Adipocyte (in vitro differentiated cells): Measurements from ENCODE around the gene ZNF33A.
A peak's percentile ranks its signal among the peaks of the same experiment; 100 is the strongest.

Source experiments
- DNase-seq: peaks from one replicate; pipeline ENCODE4 v3.0.0-alpha.2; 2015; ENCODE audit warnings: low read depth
- H3K27me3 ChIP-seq: replicated peaks from 2 replicates; pipeline ENCODE4 v1.7.0; 2013; ENCODE audit warnings: mild to moderate bottlenecking, low read length, moderate library complexity; ENCODE audit not compliant: control insufficient read depth, insufficient read depth
- H3K36me3 ChIP-seq: 2 replicates; pipeline ENCODE4 v1.7.0; 2013; ENCODE audit warnings: low read length, mild to moderate bottlenecking, moderate library complexity; ENCODE audit not compliant: control insufficient read depth, insufficient read depth, severe bottlenecking
- H3K4me1 ChIP-seq: 2 replicates; pipeline ENCODE4 v1.7.0; 2013; ENCODE audit warnings: mild to moderate bottlenecking, low read length, moderate library complexity; ENCODE audit not compliant: control insufficient read depth, insufficient read depth
- H3K4me3 ChIP-seq: 2 replicates; pipeline ENCODE4 v1.7.0; 2013; ENCODE audit warnings: mild to moderate bottlenecking, low read length, moderate library complexity
- H3K9ac ChIP-seq: 2 replicates; pipeline ENCODE4 v1.7.0; 2013; ENCODE audit warnings: mild to moderate bottlenecking, low read length, moderate library complexity
- H3K9me3 ChIP-seq: 2 replicates; pipeline ENCODE4 v1.7.0; 2013; ENCODE audit warnings: mild to moderate bottlenecking, low read length, moderate library complexity; ENCODE audit not compliant: control insufficient read depth

Gene ZNF33A

DNA sequence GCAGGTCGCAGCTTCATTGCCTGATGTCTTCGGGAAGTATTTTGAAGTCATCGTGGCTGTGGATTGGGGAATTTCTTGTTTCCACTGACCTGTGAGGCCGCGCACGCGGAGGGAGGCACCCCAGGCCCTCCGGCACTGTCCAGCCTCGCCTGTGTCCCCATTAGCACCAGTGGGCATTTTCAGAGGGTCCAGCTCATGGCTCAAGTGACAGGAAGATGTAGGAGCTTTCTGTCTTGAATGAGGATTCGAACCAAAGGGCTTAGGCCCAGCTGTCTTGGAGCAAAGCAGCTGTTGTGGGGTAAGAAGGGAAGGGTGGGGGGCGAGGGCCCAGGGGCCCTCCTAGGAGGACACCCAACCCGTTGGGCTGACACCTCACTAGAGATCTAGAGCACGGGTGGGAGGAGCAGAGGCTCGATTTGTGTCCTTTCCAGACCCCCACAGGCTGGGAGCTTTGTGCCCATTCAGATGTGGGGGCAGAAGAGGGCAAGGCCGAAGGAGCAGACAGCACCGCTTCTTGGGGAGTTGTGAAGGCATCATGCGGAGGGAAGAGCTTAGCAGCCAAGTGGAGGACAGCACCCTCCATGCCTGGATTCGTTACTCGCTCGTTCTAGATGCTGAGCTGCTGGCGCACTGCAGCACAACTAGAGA lies 84.6 kb downstream of the ZNF33A start:
- no peaks in the 10 kb centered on the region for H3K27me3 ChIP-seq
- no peak for DNase-seq

DNA sequence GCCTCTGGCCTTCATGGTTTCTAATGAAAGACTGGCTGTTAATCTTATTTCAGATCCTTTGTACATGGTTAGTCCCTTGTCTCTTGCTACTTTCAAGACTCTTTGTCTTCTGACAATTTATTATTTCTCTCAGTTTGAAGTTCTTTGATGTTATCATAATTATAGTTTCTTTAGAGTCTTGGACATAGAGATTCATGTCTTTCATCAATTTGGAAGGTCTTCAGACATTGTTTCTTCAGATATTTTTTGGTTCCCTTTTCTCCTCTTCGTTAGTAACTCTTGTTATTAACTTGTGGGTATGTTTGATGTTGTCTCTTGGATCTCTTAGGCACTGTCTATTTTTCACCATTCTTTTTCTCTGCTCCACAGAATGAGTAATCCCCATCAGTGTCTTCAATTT lies 92.4 kb downstream of the ZNF33A start:
- Histone ChIP-seq H3K27me3 (no peaks in the 10 kb centered on the region), H3K36me3 (peaks cover 85% of the 10 kb centered on the region), H3K9ac (no peak overlapping the region), H3K4me3 (peak overlapping the region; percentile 50), H3K4me1 (no peaks in the 10 kb centered on the region), H3K9me3 (peaks cover 74% of the 10 kb centered on the region)
- no peak for DNase-seq

More for the DNA sequence above, 84.6 kb downstream of the ZNF33A start:
- Histone ChIP-seq H3K9me3 (peaks cover 7% of the 10 kb centered on the region), H3K4me1 (peaks cover 5% of the 10 kb centered on the region), H3K4me3 (peak overlapping the region; percentile 95), H3K36me3 (peaks cover 41% of the 10 kb centered on the region), H3K9ac (peak overlapping the region; percentile 94)

DNA sequence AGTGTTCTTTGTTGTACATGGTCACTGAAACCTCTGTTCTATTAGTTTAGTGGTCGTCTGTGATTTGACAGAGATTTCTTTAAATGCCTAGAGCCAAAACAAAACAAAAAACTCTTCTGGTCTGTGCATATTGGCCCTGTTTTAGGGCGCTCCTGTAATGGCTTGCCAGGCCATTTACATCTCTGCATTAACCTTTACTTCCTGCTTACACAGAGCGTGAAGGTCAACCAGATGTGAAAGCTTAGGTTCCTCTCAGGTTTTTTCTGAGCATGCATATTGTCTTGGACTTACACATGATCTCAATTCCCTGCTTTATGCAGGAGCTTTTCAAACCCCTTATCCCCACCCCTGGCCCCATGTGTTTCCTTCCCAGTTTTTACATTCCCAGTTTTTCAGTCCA lies 93.3 kb downstream of the ZNF33A start:
- H3K4me1 ChIP-seq: no peaks in the 10 kb centered on the region
- peaks cover 76% of the 10 kb centered on the region for H3K36me3 ChIP-seq
- H3K9ac ChIP-seq: no peak overlapping the region
- H3K27me3 ChIP-seq: no peaks in the 10 kb centered on the region
- H3K4me3 ChIP-seq: peak overlapping the region; percentile 41
- no peak for DNase-seq
- peaks cover 82% of the 10 kb centered on the region for H3K9me3 ChIP-seq

DNA sequence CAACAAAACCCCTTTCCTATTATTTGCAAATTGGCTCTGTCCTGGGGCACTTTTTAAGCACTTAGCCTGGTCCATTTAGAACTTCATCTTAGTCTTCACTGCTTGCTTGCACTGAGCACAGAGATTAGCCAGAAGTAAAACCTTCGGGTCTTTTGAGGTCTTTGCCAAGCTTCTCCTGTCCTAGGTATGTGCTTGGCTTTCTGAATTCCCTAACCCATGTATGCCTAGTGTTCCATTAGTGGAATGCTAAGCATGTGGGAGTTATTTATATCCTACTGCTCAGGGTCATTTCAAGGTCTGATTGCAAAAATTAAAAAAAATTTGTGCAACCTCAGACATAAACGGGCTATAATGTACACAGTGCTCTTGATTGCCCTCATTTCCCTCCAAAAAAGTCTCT lies 101.7 kb downstream of the ZNF33A start:
- Histone ChIP-seq H3K9me3 (peaks cover 89% of the 10 kb centered on the region), H3K27me3 (no peaks in the 10 kb centered on the region), H3K4me1 (no peaks in the 10 kb centered on the region), H3K9ac (no peak overlapping the region), H3K36me3 (peaks cover 43% of the 10 kb centered on the region), H3K4me3 (peak overlapping the region; percentile 50)
- no peak for DNase-seq
